GM12801 (cell line): ENCODE results near the gene SEC14L6.

Experiments
- CTCF ChIP-seq: IDR thresholded peaks from one replicate; pipeline ENCODE4 v1.5.1; 2011; ENCODE audit warnings: control low read depth; ENCODE audit not compliant: insufficient read length; ENCODE audit errors: extremely low read depth

The SEC14L6 gene

GRCh38 chr22:30519842-30520425 lies 26.6 kb downstream of the SEC14L6 start:
- no peak for TF ChIP-seq CTCF

DNA sequence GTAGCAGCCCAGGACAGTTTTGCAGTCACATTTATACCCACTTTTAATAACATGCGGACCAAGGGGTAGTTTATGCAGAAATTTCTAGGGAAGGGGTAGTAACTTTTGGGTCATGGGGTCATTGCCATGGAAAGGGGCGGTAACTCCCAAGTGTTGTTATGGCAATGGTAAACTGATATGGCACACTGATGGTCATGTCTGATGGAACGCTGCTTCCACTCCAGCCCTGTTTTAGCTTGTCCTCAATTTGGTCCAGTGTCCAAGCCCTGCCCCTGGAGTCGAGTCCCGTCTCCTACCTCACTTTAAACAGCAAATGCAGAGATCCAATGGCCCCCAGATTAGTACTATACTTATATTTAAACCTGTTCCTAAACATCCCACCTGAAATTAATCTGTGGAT lies 29.8 kb downstream of the SEC14L6 start:
- no peak for TF ChIP-seq CTCF

DNA sequence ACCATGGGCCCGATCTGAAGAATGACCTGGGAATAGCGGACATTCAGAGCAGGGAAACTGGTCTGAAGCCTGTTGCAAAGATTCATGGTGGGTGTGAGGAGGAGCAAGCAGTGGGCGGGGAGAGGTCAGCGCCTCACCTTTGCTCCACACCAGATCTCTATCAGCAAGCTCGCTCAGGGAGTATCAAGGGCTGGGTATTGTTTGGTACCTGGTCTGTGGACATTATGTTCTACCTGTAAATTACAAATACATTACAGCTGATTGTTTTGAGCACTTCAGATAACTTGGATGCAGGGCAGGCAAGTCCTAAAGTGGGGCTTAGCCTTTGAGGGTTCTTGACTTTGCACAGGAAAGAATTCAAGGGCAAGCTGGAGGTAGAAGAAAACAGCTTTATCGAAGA lies 30.3 kb downstream of the SEC14L6 start:
- TF ChIP-seq CTCF = no peak

GRCh38 chr22:30514252-30514651 lies 32.3 kb downstream of the SEC14L6 start:
- TF ChIP-seq CTCF = no peak

DNA sequence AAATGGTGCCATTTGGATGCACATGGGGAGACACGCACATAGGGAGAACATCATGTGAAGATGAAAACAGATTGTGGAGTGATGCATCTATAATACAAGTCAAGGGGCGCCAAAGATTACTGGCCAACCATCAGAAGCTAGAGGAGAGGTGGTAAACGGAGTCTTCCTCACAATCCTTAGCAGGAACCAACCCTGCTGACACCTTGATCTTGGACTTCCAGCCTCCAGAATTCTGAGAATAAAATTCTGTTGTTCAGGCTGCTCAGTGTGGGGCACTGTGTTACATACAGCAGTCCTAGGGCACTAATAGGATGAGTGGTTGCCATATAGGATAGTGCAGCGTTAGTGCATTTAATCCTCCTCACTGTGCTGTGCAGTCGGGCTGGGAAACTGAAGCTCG lies 33.1 kb downstream of the SEC14L6 start:
- TF ChIP-seq CTCF = no peak

- no peak for TF ChIP-seq CTCF
Observed at GRCh38 chr22:30511911-30512310, 34.6 kb downstream of the SEC14L6 start.

DNA sequence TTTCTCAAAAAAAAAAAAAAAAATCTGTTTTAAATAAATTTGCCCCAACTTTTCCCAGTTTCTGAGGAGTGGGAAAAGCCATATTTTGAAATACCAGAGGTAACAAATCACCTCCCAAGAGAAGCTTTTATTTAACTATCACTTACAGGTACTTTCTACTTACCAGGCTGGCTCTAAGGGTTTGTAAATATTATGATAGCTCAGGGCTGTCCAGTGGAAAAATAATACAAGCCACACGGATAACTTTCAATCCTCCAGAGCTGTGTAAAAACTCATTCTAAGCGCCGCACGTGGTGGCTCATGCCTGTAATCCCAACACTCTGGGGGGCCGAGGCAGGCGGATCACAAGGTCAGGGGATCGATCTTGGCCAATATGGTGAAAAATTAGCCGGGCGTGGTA lies 35.4 kb downstream of the SEC14L6 start:
- TF ChIP-seq CTCF = no peak
